H9 (cell line): ENCODE results near the gene ZNHIT3. TPM values are rescaled to one million over a fixed set of nuclear protein-coding genes. Genes with fewer than 3 reads are reported as not detected.

Source experiments
- DNase-seq: peaks from one replicate; pipeline ENCODE4 v3.0.0-alpha.2; 2017
- H2AFZ ChIP-seq: one replicate; pipeline ENCODE4 v1.6.1; 2013; ENCODE audit warnings: mild to moderate bottlenecking, low read length, control low read depth, moderate library complexity
- H2AK5ac ChIP-seq: 2 replicates; pipeline ENCODE4 v1.6.1; 2013; ENCODE audit warnings: low read length, control low read depth, mixed read lengths; ENCODE audit not compliant: insufficient read length
- H2BK120ac ChIP-seq: one replicate; pipeline ENCODE4 v1.6.1; 2013; ENCODE audit warnings: low read depth, mild to moderate bottlenecking, low read length, control low read depth, inconsistent platforms; ENCODE audit not compliant: poor library complexity, severe bottlenecking
- H2BK12ac ChIP-seq: 2 replicates; pipeline ENCODE4 v1.6.1; 2013; ENCODE audit warnings: low read length, control low read depth, mixed read lengths, low read depth; ENCODE audit not compliant: insufficient read length
- H2BK15ac ChIP-seq: 2 replicates; pipeline ENCODE4 v1.6.1; 2013; ENCODE audit warnings: low read depth, low read length, control low read depth
- H2BK20ac ChIP-seq: one replicate; pipeline ENCODE4 v1.6.1; 2013; ENCODE audit warnings: low read depth, mild to moderate bottlenecking, low read length, control low read depth, inconsistent platforms; ENCODE audit not compliant: poor library complexity, severe bottlenecking
- H2BK5ac ChIP-seq: 2 replicates; pipeline ENCODE4 v1.6.1; 2013; ENCODE audit warnings: low read length, control low read depth, mixed read lengths; ENCODE audit not compliant: insufficient read length
- H3K14ac ChIP-seq: 2 replicates; pipeline ENCODE4 v1.6.1; 2013; ENCODE audit warnings: low read length, control low read depth; ENCODE audit not compliant: insufficient read depth
- H3K18ac ChIP-seq: 2 replicates; pipeline ENCODE4 v1.6.1; 2013; ENCODE audit warnings: low read depth, mild to moderate bottlenecking, mixed read lengths, low read length, control low read depth; ENCODE audit not compliant: insufficient read length
- H3K23ac ChIP-seq: 2 replicates; pipeline ENCODE4 v1.6.1; 2013; ENCODE audit warnings: low read length, control low read depth, mixed read lengths, low read depth; ENCODE audit not compliant: insufficient read length
- H3K23me2 ChIP-seq: 2 replicates; pipeline ENCODE4 v1.6.1; 2013; ENCODE audit warnings: low read depth, mild to moderate bottlenecking, mixed read lengths, low read length, control low read depth; ENCODE audit not compliant: insufficient read length, poor library complexity, severe bottlenecking
- H3K27ac ChIP-seq: 2 replicates; pipeline ENCODE4 v1.5.1; 2013; ENCODE audit warnings: low read length, control low read depth, mixed read lengths, low read depth; ENCODE audit not compliant: insufficient read length
- H3K27me3 ChIP-seq: 2 replicates; pipeline ENCODE4 v1.6.1; 2013; ENCODE audit warnings: low read length, control low read depth, inconsistent platforms; ENCODE audit not compliant: insufficient read depth
- H3K4ac ChIP-seq: 2 replicates; pipeline ENCODE4 v1.6.1; 2013; ENCODE audit warnings: low read depth, mild to moderate bottlenecking, control low read depth, inconsistent platforms, low read length, moderate library complexity
- H3K4me1 ChIP-seq: 2 replicates; pipeline ENCODE4 v1.6.1; 2013; ENCODE audit warnings: low read length, control low read depth, inconsistent platforms; ENCODE audit not compliant: insufficient read depth
- H3K4me2 ChIP-seq: 2 replicates; pipeline ENCODE4 v1.6.1; 2013; ENCODE audit warnings: low read length, control low read depth, mixed read lengths; ENCODE audit not compliant: insufficient read length, insufficient read depth
- H3K56ac ChIP-seq: 2 replicates; pipeline ENCODE4 v1.6.1; 2013; ENCODE audit warnings: low read depth, mild to moderate bottlenecking, mixed read lengths, low read length, control low read depth; ENCODE audit not compliant: insufficient read length
- H3K79me1 ChIP-seq: 2 replicates; pipeline ENCODE4 v1.6.1; 2013; ENCODE audit warnings: low read depth, mild to moderate bottlenecking, moderate library complexity, low read length, control low read depth, inconsistent platforms; ENCODE audit not compliant: insufficient read depth, poor library complexity, severe bottlenecking
- H3K79me2 ChIP-seq: 2 replicates; pipeline ENCODE4 v1.6.1; 2013; ENCODE audit warnings: low read length, control low read depth, inconsistent platforms; ENCODE audit not compliant: insufficient read depth
- H3K9ac ChIP-seq: 2 replicates; pipeline ENCODE4 v1.6.1; 2013; ENCODE audit warnings: low read length, control low read depth, mixed read lengths; ENCODE audit not compliant: insufficient read length; ENCODE audit errors: extremely low read depth
- H3K9me3 ChIP-seq: one replicate; pipeline ENCODE4 v1.6.1; 2013; ENCODE audit warnings: low read depth, low read length, inconsistent platforms; ENCODE audit not compliant: control insufficient read depth
- H3T11ph ChIP-seq: one replicate; pipeline ENCODE4 v1.6.1; 2013; ENCODE audit warnings: mild to moderate bottlenecking, low read length, control low read depth, inconsistent platforms
- H4K20me1 ChIP-seq: one replicate; pipeline ENCODE4 v1.6.1; 2013; ENCODE audit not compliant: control insufficient read depth, insufficient read length, insufficient read depth
- H4K5ac ChIP-seq: 2 replicates; pipeline ENCODE4 v1.6.1; 2013; ENCODE audit warnings: low read depth, mild to moderate bottlenecking, mixed read lengths, low read length, control low read depth; ENCODE audit not compliant: insufficient read length
- H4K8ac ChIP-seq: replicated peaks from 2 replicates; pipeline ENCODE4 v1.6.1; 2013; ENCODE audit warnings: low read length, control low read depth, mixed read lengths, low read depth; ENCODE audit not compliant: insufficient read length
- H4K91ac ChIP-seq: 2 replicates; pipeline ENCODE4 v1.6.1; 2013; ENCODE audit warnings: low read depth, mild to moderate bottlenecking, moderate library complexity, mixed read lengths, low read length, control low read depth; ENCODE audit not compliant: insufficient read length
- H3K27ac Mint-ChIP-seq, 3 experiments: 2 replicates in 2 of 3; 3 replicates in 1 of 3; pipeline ENCODE4 v1.8.0; 2020 to 2021; ENCODE audit warnings: mixed read lengths in 3 of 3, mild to moderate bottlenecking in 1 of 3, moderate library complexity in 1 of 3
- H3K27me3 Mint-ChIP-seq: 2 replicates; pipeline ENCODE4 v1.8.0; 2021; ENCODE audit warnings: low read depth, mild to moderate bottlenecking, moderate library complexity, mixed read lengths
- H3K36me3 Mint-ChIP-seq, 3 experiments: 2 replicates in 2 of 3; 3 replicates in 1 of 3; pipeline ENCODE4 v1.8.0; 2020 to 2021; ENCODE audit warnings: low read depth in 3 of 3, mixed read lengths in 3 of 3; ENCODE audit not compliant: insufficient read depth in 1 of 3
- H3K4me1 Mint-ChIP-seq, 2 experiments: 2 replicates each; pipeline ENCODE4 v1.8.0; 2020; ENCODE audit warnings: mixed read lengths in 2 of 2
- H3K4me3 Mint-ChIP-seq, 2 experiments: 2 replicates in 1 of 2; 3 replicates in 1 of 2; pipeline ENCODE4 v1.8.0; 2020 to 2021; ENCODE audit warnings: mild to moderate bottlenecking in 2 of 2, mixed read lengths in 2 of 2, moderate library complexity in 1 of 2
- H3K9me3 Mint-ChIP-seq, 2 experiments: 2 replicates in 1 of 2; 3 replicates in 1 of 2; pipeline ENCODE4 v1.8.0; 2020; ENCODE audit warnings: mild to moderate bottlenecking in 2 of 2, mixed read lengths in 2 of 2, moderate library complexity in 1 of 2
- WGBS: extraction: QIAGEN DNeasy Blood & Tissue Kit; methylation state at CpG from one replicate; pipeline ENCODE4 v1.1.7; 2013; ENCODE audit warnings: missing lambda C conversion rate, low lambda C conversion rate, mixed read lengths; ENCODE audit not compliant: insufficient read length; ENCODE audit errors: extremely low coverage; 5-methylcytosine and 5-hydroxymethylcytosine counted together
- total RNA-seq: library from RNA; stranded (reverse); gene quantifications from 2 replicates; pipeline ENCODE4 v1.2.1, GENCODE V29; 2021
- TF ChIP-seq, protein P1 (sequence below): fragments of 200-600 bp; sonication (generic); conservative IDR thresholded peaks from 3 replicates; pipeline ENCODE4 v1.8.0; 2021; ENCODE audit warnings: antibody characterized with exemption, mild to moderate bottlenecking

ZNHIT3 gene
- total RNA-seq, 1 experiment from 2014 or later: 64.7 TPM

- Histone ChIP-seq H2BK12ac (no peak overlapping the region), H2BK15ac (no peak overlapping the region), H4K5ac (no peak overlapping the region), H3K27ac (no peak overlapping the region), H3T11ph (no peak overlapping the region), H3K4me1 (no peaks in the 10 kb centered on the region), H3K56ac (no peak overlapping the region), H3K14ac (no peak overlapping the region), H3K9me3 (no peaks in the 10 kb centered on the region), H4K91ac (no peak overlapping the region), H3K79me2 (no peaks in the 10 kb centered on the region; the same call in 1 of the 2 replicates), H2AFZ (no peak overlapping the region), H3K23me2 (no peaks in the 10 kb centered on the region), H2AK5ac (no peak overlapping the region), H3K4me2 (no peak overlapping the region), H4K20me1 (no peaks in the 10 kb centered on the region), H3K4ac (no peak overlapping the region), H3K23ac (no peak overlapping the region), H2BK120ac (no peak overlapping the region), H3K9ac (no peak overlapping the region), H2BK5ac (no peak overlapping the region), H3K27me3 (no peaks in the 10 kb centered on the region), H2BK20ac (no peak overlapping the region), H3K18ac (no peak overlapping the region), H3K79me1 (no peaks in the 10 kb centered on the region), H4K8ac (no peak overlapping the region)
- Mint-ChIP-seq H3K9me3 (no peaks in the 10 kb centered on the region), H3K4me1 (no peaks in the 10 kb centered on the region), H3K27me3 (no peaks in the 10 kb centered on the region), H3K4me3 (no peak overlapping the region), H3K27ac (peak overlapping the region in 1 of 3 experiments; percentile 51; a peak in 3 of 7 replicates), H3K36me3 (peaks cover 19 to 82% (median 78%) of the 10 kb centered on the region in 3 experiments; a peak in 6 of 7 replicates)
- no CpG with 5 or more reads among the region's 1 CpG for WGBS
- TF ChIP-seq, protein P1, sequence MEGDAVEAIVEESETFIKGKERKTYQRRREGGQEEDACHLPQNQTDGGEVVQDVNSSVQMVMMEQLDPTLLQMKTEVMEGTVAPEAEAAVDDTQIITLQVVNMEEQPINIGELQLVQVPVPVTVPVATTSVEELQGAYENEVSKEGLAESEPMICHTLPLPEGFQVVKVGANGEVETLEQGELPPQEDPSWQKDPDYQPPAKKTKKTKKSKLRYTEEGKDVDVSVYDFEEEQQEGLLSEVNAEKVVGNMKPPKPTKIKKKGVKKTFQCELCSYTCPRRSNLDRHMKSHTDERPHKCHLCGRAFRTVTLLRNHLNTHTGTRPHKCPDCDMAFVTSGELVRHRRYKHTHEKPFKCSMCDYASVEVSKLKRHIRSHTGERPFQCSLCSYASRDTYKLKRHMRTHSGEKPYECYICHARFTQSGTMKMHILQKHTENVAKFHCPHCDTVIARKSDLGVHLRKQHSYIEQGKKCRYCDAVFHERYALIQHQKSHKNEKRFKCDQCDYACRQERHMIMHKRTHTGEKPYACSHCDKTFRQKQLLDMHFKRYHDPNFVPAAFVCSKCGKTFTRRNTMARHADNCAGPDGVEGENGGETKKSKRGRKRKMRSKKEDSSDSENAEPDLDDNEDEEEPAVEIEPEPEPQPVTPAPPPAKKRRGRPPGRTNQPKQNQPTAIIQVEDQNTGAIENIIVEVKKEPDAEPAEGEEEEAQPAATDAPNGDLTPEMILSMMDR: no peak
- DNase-seq: no peak
Measured at GRCh38 chr17:36493956-36494355, 7.5 kb downstream of the ZNHIT3 start.
